ACHN (cell line): ENCODE measurements around the gene DLG1.

Experiments used
- DNase-seq: peaks from one replicate; pipeline ENCODE4 v3.0.0-alpha.2; 2015
- in situ Hi-C: cut with HindIII; loops from 2 replicates; pipeline ENCODE4 v1.10.0; 2017; ENCODE audit warnings: low sequenced_read_pairs, low pct_ligation_motif_present, low pct_unique_long_range_greater_than_20kb

The DLG1 gene

DNA sequence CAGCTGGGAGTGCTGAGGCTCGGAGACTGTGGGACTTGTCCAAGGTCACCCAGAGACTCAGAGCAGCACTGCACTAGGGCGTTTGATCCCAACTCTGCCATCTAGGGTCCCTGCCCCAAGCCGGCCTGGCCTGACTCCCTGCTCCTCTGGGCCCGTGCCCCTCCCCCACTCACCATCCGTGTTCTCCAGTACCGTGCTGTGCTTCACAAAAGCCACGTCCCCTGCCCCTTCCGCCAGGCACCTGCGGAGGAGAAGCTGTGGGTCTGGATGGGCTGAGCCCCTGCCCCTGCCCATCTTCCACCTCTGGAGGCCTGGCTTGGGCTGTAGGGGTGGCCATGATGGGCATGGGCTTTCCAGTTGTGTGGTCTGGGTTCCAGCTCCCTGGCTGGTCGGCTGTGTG is 277.2 kb downstream of the DLG1 start:
- in situ Hi-C loops = no loop called here
- no peak for DNase-seq

DNA sequence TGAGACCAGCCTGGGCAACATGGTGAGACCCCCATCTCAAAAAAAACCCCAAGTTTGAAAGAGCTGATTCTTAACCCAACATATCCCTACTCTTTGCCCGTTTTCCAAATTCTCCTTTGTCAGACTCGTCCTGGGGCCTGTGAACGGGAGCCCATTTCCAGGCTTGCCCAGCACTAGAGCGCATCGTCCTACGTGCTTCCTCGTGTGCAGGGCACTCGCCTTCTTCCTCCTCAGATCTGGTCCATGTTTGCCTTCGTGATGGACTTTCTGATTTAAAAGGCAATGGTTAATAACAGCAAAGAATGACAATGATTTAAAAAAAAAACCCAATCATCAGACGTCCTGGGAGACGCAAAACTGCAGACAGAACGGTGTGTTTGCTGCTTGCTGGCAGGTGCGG is 278.9 kb downstream of the DLG1 start:
- in situ Hi-C loops = no loop called here
- DNase-seq = no peak

DNA sequence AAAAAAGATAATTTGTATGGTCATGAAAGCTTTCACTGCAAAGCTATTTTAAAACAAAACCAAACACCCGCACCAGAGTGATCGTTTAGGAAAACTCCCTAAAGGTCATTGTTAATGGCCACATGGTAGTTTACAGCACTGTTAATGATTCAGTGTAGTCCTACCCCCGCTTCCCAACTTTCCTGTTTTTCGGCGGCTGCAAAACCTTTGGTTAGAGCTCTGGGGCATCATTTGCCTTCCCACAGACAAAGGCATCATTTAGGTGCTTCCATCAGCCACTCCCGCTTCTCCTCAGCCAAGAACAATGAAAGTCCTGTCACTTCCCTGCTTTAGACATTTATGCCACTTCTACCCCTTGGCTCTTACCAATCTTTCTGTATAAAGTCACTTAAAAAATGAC is 279.4 kb downstream of the DLG1 start:
- in situ Hi-C loops = no loop called here
- no peak for DNase-seq

DNA sequence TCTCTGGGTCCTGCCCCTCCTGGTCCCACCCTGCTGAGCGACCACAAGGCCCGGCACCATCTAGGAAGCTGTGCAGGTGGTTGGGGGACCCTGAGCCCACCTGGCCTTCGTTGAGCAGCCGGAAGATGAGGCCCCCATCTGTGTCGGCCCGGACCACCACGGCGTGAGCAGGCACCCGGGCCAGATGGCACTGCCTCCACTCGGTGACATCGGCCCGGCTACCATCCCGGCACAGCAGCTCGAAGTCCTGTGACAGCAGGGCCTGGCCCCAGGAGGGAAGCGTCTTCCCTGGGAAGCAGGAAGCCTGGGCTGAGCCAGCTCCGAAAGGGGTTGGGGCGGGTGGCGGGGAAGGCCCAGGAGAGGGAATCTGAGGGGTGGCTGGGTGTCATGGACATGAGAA is 281.4 kb downstream of the DLG1 start:
- DNase-seq = no peak
- in situ Hi-C loops = no loop called here

DNA sequence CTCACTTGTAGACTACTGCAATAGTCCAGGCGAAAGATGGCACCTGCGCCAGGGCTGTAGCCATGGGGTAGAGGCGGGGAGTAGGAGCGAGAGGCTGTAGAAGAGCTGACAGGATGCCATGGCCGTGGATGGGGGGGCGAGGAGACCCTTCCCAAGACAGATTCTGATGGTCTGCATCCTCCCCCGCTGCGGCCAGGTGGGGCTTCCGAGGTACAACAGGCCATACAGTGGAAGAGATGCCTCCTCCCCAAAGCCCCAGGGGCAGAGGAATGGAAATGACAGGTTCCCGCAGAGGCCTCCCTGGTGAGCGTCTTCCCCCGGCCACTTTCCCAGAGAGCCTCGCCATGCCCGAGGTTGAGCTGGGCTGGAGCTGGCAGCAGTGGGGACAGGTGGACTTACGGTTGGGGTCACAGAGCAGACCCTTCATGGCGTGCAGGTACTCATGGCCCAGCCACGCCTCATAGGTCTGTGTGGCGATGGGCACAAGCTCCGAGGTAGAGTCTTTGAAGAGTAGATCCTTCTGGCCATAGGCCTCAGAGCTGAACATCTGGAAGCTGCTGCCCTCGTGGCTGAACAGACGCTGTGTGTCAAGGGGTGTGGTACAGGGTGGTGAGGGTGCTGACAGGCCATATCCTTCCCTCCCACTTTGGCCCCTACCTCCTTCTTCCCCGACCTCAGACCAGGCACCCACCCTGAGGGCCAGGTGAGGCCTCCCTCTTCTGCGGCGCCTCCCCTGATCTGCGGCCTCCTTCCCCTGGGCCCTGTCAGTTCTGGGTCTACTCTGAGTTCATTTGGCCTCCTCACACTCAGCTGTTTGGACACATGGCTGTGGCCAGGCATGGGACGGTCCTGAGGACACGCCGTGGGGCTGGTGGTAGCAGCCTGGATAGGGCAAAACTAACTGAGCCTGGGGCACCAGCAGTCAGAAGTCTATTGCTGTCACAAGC is 282.3 kb downstream of the DLG1 start:
- DNase-seq = no peak
- in situ Hi-C loops = no loop called here

DNA sequence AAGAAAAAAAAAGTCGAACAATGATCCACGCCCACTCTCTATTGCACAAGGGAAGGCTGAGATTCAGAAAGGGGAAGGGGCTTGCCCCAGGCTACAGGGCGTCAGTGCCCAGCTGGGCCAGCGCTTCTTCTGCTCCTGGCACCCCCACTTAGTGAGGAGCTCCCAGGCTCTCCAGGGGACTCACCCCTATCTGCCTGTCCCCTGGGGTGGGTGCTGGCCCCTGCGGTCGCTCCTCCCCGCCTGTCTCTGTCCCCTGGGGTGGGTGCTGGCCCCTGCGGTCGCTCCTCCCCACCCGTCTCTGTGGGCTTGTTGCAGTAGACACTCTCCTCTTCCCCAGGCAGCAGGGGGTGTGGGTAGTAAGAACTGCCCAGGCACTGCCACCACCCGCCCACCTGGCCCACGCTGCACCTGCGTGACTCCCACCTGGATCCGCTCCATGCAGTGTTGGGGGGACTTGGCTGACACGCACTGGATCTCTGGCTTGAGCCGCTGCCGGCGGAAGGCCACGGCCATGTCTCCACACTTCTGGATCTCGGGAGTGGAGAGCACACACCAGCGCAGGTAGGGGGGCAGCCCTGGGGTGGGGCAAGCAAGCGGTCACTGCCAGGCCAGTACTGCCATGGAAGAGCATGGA is 283.4 kb downstream of the DLG1 start:
- DNase-seq = no peak
- in situ Hi-C loops = no loop called here

DNA sequence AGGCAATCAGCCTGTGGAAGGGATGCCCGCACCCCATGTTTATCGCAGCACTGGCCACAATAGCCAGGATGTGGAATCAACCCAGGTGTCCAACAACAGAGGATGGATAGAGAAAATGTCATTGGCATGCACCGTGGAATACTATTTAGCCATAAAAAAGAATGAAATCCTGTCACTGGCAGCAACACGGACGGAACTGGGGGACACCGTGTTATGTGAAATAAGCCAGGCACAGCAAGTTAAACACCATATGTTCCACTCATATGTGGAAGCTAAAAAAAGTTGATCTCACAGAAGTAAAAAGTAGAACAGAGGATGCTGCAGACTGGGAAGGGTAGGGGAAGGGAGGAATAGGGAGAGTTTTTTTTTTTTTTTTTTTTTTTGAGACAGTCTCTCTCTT is 284.4 kb downstream of the DLG1 start:
- in situ Hi-C loops = no loop called here
- no peak for DNase-seq

DNA sequence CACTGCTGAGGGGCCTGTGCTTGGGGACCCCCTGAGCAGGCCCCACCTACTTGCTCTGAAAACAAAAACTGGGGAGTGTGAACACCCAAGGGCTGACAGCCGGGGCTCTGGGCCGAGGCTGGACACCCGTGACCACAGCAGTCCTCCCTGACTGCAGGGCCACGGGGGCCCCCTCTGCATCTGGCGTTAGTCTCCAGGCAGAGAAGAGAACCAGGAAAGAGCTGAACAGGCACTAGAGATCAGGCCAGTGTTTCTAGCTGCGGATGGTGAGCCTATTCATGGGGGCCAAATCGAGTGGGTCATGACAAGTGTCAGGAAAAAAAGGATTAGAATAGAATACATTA is 285.9 kb downstream of the DLG1 start:
- DNase-seq = no peak
- in situ Hi-C loops = no loop called here

DNA sequence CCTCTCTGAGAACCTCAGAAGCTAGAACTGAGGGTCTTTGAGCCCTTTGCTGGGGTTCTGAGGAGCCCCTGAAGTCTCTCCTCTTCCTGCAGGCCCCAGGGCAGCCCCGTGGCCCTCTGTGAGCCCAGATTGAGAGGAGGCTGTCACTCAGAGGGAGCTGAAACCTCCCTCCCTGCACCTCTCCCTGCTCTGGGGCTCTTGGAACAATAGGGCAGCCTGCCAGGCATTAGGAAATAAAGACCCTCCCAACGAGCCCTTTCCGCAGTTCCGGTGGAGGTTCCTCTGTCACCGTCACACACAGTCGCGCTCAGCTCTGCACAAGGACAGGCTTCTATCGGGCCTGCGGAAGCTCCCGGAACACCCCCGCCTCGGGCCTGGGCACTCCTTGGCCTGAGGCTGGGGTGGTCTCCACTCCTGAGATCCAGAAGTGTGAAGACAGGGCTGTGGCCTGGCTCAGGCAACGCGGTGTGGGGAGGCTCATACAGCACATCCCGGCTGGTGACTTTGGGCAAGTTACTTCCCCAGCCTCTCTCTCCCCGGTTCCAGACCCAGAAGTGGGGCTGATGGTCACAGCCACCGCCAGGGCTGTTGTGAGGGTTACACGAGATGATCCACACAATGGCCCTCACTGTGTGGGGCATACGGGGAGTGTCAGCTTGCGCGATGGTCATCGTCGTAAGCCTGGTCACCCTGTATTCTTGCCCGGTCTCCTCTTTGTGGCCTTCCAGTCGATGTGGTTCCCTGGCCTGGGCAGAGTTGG is 286.5 kb downstream of the DLG1 start:
- in situ Hi-C loops = no loop called here
- no peak for DNase-seq

DNA sequence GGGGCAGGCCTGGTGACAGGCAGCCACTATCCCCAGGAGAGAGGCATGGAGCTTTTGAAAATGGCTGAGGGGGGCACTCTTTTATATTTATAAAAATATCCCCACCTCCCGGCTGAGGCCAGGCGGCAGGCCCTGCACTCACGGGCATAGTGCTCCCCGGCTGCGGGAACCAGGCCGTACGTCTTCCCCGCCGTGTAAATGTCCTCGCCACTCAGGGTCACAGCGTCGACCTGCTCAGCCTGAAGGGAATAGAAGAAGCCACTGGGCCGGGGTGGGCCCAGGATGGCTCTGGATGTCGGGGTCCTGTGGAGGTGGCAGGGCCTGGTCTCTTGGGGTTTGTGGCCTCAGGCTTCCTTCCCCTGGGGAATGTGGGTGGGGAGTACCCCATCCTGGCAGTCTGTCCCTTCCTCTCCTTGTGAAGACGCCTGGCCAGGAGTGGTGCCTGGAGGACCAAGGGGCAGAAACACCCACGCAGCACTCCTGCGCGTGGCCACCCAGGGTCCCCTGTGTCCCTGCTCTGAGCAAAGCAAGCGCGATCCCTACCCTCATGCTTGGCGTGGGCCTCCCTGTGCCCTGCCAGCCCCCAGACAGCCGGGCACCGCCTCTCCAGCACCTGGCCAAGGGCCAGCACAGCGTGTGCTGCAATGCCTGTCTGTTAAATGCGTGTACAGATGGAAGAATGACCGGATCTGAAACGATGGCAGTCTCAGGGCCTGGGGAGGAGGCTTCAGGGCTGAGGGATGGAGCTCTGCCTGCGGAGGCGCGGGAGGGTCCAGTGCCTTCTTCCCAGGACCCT is 287.7 kb downstream of the DLG1 start:
- DNase-seq = no peak
- in situ Hi-C loops = no loop called here

DNA sequence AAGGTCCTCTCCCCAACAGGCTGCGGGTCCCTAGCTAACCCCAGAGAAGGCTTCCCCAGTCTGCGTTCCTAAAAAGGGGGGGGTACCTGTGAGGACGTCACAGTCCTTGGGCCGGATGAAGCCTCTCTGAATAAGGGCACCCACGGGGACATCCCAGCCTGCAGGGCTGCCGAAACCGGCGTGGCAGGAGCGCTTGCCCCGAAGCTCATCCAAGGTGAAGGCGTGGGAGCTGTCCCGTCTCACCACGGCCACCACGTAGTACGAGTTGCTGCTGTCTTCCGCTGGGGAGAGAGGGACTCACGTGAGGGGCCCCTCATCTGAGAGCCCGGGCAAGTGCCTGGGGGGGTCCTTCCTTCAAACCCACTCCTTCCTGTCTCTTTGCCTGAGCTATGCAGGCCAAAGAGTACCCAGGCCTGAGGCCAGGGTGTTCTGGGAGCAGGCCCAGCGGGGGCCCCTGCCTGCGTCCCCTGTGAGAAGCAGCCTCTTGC is 288.8 kb downstream of the DLG1 start:
- in situ Hi-C loops = no loop called here

DNA sequence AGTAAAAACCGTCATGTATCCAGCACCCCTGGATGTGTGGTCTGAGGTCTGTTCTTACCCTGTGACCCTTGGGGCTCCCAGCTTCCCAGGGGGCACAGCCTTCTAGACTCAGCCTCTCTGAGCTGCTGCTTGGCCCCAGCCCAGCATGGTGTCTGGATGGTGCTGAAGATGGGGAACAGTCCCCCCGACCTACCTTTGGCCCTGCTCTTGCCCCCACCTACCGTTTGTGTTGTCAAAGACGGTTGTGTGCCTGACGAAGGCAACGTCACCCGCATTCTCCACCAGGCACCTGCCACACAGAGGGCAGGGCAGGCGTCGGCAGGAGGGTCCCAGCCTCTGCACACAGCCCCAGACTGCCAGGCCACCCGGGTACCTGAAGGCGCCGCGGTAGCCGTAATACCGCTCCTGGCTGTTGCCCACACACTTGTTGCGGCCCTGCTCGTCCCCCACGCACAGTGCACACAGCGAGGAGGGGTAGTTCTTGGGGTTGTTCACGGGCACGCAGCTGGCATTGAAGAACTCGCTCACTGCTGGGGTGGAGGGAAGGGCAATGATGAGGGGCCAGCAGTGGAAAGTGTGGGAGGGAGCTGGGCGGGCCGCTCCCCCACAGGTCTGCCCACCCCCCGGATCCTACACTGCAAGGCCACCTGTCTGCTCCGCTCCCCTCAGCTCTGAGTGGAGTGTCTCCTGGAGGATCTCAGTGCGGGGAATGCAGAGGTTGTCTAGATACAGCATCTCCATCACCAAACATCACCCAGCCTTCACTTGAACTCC is 289.8 kb downstream of the DLG1 start:
- in situ Hi-C loops = no loop called here
- no peak for DNase-seq

More for the DNA sequence above, 288.8 kb downstream of the DLG1 start:
- DNase-seq = no peak

DNA sequence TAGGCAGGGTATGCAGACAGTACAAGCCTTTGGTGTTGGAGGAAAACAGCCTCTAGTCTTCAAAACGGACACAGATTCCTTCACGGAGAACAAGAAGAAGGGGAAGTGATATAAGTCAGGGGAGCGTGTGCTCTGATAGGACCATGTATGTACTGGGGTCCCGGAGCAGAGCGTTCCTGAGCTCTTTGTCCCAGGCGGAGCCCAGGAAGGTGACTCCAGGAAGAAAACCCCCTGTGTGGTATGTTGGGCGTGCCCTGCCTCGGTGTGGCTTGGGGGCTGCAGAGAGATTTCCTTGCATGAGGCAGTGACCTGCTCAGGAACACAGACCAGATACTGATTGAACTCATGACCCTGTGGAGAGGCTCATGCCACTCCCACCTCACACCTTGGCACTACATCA is 290.5 kb downstream of the DLG1 start:
- in situ Hi-C loops = no loop called here

DNA sequence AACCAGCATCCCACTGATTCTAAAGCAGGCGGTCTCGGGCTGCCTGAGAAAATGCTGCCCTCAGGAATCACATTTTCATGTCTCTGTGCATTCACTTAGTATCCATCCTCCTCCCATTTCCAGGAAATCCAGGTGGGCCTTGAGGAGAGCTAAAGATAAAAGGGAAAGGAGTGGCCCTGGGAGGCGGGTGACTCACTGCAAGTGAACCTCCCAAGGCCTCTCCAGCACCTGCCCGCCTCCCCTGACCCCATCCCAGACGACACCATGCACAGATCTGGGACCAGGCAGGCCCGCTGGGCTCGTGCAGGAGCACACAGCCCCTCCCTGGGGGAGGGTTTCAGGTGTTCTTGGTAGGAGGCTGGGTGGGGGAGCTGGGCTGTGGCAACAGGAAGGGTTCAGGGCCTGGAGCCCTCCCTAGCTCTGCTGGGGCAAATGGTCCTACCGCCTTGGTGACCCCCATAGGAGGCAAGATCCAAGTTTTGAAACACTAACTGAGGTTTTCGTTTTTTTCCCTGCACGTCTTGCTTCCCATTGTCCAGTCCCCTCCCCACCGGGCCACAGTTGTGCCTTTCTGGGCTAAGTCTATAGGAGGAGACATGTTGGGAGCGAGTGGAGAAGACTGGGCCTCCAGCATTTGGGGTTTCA is 291.0 kb downstream of the DLG1 start:
- in situ Hi-C loops = no loop called here
- no peak for DNase-seq

More for the DNA sequence above, 290.5 kb downstream of the DLG1 start:
- DNase-seq = no peak

DNA sequence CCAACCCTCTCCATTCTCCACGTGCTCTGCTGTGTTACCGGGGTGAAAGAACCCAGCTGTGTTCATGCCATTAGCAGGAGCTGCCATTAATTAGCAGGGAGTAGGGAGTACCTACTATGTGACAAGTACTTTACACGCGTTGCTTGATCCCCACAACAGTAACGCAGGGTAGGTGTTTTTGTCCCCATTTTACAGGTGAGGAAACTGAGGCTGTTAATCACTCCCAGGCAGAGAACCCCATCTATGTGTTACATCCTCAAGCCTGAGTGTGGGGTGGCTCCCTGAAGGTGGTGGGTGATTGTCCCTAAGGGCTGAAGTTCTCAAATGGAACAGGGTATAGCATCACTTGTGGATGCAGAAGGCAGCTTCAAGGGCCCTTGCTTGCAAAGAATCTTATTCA is 291.6 kb downstream of the DLG1 start:
- no peak for DNase-seq
- in situ Hi-C loops = no loop called here

DNA sequence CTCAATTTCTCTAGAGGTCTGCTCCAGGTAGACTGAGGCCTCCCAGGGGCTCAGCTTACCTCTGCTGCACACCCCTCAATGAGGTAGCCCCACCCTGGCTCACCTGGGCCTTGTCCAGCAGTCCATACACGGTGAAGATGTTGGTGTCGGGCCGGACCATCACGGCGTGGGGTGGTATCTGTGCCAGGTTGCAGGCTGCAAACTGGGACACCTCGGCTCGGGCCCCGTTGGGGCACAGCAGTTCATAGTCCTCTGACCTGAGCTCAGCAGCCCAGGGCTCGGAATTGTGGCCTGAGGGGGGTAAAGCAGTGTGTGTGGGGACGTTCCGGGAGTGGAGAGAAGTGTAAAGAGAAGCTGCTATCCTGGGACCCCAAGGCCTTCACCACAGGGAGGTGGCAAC is 292.0 kb downstream of the DLG1 start:
- in situ Hi-C loops = no loop called here
- DNase-seq = no peak
